Sigmoid colon (tissue), 4 donors: ENCODE measurements around the gene MAPRE3.

Experiments
- CTCF ChIP-seq, 4 experiments: fragments of 450-650 bp in 3 of 4; fragments of 200-600 bp in 1 of 4; IDR thresholded peaks; one replicate each; pipeline ENCODE4 v1.5.1; 2016 to 2019; ENCODE audit warnings: antibody characterized with exemption in 4 of 4, mild to moderate bottlenecking in 3 of 4, moderate library complexity in 2 of 4
- POLR2A ChIP-seq, 2 donors: fragments of 450-650 bp; IDR thresholded peaks; one replicate each; pipeline ENCODE4 v1.6.1; 2016; ENCODE audit warnings: antibody characterized with exemption in 2 of 2, mild to moderate bottlenecking in 2 of 2, moderate library complexity in 2 of 2
- POLR2AphosphoS5 ChIP-seq, 4 donors: sonication (generic); formaldehyde crosslinking; IDR thresholded peaks; one replicate each; pipeline ENCODE4 v1.6.1; 2017; ENCODE audit warnings: antibody characterized with exemption in 4 of 4

- no peak for TF ChIP-seq POLR2AphosphoS5 (IDR thresholded peaks at IDR 0.05)
- TF ChIP-seq CTCF (IDR thresholded peaks at IDR 0.05), result no peak
- TF ChIP-seq POLR2A (IDR thresholded peaks at IDR 0.05), result no peak
Observed at GRCh38 chr2:27053776-27054175, 83.3 kb downstream of the MAPRE3 start.
